T-helper 1 cell (primary cell): ENCODE data around the gene VSTM4.

Source experiments
- DNase-seq, 5 donors: peaks; one replicate each; pipeline ENCODE4 v3.0.0-alpha.2; 2012 to 2020

Gene VSTM4

DNA sequence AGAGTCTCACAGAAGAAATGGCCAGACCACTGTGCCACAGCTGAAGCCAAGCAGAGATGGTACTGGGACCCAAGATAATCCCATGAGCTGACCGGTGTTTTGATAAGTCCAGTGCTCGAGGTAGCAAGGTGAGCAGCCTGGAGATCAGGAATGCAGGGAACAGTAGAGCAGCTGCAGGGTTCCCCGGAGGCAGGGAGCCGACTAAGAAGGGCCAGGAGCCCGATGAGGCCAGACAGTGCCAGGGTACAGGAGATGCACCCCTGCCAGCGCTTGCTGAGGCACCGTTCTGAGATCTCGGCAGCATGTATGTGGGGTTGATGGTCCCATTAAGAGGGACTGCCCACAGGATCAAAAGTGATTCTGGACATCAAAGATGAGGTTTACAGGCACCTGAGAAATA is 47.1 kb downstream of the VSTM4 start:
- no peak for DNase-seq

DNA sequence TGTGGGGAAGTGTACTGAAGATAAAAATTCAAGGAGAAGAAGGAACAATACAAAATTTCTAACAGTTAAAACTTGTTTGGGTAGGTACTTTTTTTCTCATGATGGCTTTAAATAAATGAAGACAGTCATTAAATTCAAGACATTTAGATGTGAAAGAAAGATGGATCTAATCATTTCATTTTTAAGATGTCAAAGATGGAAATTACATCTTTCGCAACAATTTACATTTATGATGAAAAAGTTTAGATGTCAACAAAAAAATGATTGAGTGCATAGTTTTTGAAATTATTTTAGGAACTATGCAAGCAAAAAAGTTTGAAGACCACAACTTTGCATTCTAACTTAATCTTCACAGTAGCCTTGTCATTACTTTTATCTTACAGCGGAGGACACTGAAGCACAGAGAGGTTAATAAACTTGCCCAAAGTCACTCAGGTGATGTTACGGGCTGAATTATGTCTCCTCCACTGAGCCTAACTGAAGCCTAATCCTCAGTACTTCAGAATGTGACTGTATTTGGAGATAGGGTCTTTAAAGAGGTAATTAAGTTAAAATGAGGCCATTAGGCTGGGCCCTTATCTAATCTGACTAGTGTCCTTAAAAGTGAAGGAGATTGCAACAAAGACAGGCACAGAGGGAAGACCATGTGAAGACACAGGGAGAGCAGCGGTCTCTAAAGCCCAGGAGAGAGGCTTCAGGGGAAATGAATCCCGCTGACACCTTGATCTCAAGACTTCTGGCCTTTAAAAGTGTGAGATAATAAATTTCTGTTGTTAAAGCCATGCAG is 48.2 kb downstream of the VSTM4 start:
- DNase-seq: no peak

DNA sequence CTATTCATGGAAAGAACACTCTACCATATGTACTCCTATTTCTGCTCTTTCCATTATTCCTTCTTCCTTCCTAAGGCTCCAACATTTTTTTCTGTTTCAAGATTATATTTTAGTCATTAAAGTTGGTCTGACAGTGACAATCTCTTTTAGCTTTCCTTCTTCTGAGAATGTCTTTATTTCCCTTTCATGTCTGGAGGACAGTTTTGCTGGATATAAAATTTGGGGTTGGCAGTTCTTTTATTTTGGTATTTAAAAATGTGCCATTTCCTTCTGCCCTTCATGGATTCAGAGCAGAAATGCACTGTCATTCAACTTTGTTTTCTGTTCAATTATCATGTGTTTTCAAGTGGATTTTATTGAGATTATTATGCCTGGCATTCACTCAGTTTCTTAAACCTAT is 53.1 kb downstream of the VSTM4 start:
- DNase-seq: no peak

DNA sequence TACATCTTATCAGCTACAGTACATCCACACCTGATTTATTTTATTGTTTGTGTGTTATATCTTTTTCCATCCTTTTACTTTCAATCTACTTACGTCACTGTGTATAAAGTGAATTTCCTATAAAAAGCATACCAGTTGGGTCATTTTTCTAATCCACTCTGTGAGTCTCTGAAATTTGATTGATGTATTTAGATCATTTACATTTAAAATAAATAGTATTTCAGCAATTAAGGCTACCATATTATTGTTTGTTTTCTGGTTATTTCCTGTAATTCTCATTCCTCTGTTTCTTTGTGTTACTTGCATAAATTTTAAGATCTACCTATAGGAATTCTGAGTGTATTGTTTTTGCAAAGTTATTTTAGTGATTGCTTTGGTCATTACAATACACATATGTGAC is 53.7 kb downstream of the VSTM4 start:
- DNase-seq: no peak

DNA sequence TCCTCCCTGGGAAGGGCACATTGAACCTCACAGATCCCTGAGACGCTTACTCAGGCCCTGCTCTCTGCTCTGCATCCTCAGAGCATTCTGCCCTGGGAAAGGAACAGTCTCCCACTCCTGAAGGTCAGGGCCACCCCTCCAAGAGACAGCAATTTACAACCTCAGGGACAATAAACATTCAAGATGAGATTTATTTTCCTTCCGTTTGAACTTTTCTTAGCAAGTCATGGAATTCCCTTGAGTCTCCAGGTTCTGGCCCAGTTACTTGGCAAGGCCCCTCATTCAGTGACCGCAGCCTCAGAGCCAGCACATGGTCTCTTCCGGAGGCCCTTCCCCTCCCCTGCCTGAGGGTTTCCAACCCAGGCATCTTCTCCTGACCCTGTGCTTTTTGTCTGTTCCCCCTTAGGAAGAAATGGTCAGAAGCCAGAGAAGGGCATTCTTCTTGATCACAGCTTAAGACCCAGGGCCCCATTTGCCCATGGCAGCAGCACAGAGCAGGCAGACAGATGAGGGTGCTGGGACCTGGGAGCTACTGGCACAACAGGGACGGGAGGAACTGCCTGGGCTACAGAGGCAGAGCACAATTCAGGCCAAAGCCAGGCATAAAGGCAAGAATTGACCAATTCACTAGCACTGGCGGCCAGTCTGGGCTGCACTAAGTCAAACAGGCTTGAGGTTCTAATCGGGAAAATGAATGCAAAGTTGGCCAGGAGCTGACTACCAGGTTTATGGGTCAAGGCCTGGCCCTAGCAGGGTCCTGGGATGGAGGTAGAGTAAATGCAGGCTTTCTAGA is 56.7 kb downstream of the VSTM4 start:
- no peak for DNase-seq

DNA sequence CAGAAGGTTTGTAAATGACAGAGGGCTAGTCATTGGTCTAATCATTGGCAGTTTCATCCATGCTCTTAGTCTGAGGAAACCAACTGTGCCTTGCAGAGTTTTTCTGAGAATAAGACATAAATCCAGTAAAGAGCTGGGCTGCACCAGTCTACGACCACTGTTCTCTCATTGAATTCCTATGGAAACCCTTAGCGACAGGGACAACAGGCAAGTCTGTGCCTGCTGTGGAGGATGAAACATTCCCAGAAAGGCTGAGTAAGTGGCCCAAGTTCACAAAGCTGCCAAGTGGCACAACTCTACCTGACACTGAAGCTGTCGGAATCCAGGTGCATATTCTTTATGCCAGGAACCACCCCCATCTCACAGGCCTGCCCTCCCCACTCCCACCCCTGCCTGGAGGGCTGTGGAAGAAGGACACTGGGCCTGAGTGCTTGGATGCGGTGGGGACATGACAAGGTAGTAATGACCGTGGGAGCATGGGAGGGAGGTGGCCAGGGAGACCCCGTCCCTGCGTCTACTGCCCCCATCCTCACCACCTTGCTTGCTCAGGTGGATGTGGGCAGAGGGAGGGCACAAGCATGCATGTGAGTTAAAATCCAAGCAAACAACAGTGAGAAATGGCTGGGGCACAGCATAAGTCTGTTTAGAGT is 58.0 kb downstream of the VSTM4 start:
- DNase-seq: no peak

DNA sequence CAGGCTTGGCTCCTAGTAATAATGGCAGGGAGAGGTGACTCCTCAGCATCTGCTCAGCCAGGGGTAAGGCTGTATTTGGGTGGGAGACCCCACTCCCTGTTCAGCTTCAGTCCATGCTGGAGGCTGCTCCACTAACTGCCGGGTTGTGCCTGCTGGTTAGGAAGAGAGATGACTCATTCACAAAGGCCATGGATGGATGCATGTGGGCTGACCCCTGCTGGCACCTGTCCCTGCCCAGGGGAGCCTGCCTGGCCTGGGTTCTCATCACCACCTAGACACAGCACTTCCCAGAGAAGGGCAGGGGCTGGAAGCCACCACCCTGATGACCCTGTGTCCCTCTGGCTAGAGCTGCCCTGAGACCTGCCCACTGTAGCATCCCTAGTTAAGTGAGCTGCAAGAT is 59.0 kb downstream of the VSTM4 start:
- DNase-seq: no peak

DNA sequence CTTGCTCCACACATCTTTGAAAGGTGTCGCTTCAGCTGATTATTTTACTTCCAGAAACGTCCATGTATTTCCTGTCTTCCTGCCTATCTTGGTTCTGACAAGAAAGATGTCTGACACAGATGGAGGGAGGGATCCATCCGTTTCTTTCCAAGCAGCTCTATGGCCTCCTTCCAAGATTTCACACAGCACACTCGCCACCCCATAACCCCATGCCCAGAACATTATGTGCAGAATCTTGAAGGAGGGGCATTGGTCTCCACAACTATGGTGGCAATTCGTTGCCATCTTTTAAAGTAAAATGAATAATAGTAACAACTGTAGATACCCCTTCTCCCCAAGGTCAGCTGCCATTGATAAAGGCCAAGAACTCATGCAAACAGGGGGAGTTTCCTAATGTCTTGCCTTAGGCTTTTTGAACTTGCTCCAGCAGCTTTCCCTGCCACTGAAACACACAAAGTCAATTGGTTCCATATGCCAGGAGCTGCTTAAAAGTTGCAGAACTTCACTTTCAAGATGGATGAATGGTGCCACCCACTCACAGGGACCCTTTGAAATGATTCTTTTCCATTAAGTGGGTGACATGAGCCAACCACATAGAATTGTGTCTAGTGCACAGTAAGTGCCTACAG is 60.0 kb downstream of the VSTM4 start:
- no peak for DNase-seq

DNA sequence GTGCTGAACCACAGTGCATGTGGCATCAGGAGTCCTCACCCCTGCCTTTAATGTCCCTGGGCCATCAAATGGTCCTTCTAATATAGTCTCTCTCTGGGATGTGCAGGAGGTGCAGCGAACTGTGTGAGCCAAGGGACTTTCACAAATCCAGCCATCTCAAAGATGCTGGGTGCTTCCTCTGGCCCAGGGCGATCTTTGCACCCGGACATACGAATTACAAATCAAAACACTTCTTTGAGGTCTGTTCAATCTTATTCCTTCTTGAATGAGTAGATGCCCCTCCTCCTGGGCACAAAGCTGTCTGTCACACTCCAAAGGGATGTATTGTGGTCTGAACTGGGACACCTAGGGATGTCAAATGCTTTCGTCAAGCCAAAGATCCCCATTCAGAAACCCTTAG is 60.6 kb downstream of the VSTM4 start:
- DNase-seq: no peak

DNA sequence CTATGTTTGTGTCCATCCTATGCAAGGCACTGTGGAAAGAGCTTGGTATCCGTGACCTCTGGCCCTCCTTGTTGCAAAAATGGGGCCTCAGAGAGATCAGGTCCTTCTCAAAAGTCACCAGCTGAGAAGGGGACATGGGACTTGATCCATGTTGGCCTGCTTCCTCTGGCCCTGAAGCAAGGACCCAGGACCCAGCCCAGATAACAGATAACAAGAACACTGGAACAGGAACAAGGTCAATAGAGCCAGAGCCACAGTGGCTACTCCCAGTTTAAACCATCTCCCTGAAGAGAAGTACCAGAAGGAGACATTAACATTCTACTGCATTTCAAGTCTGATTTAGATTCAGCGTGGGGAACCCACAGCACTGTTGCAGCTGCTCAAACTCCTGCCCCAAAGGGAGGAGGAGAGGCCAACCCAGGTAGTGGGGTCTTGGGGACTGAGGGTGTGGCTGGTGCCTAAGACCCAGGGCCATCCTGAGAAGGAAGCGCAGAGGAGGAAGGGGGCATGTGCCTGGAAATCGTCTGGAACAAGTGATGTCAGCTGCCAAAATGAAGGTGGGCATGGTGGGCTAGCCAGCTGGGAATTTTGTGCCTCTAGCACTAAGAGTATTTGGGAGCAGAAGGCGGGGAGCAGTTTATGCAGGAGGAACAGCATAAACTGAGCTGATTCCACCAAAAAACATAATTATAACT is 61.2 kb downstream of the VSTM4 start:
- DNase-seq: no peak

DNA sequence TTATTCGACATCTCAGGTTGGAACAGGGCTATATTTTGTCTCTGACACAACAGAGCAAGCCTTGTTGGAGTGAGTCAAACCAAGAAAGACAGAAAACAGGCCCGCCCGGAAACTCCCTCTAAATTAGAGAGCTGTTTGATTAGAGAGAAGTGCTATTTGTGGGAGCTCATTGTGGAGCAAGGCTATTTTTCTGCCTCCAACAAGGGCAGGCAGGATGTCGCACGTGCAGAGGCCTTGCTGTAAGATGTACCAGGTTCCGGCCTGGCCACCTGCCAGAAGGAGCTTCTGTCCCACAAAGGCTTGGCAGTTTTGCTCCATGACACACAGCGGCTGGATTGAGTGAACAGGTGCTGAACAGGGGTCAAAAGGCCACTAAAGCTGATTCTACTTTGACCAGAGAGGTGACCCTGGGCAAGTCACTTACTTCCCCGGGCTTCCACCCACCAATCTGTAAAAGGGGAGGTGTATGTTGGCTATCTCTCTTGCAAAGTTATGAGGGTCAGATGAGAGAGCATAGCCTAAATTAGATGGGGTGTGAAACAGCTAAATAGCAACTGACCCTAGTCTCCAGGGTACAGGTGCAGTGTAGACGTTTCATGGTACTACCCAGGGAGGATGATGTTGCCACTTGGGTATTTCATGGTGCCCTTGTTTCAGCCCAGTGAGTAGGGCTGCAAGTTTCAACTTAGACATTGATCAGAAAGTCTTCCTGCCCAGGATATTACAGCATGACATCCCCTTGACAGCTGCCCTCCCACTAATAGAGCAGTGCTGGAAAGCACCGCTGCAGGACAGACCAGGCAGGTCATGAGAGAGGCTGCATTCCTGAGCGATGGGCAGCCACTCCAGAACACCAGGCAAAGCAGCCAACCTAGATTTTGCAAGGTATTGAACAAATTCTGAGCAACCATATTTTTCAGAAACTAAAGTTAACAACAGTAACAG is 62.0 kb downstream of the VSTM4 start:
- peak in 1 of 5 donors; percentile 46 for DNase-seq

DNA sequence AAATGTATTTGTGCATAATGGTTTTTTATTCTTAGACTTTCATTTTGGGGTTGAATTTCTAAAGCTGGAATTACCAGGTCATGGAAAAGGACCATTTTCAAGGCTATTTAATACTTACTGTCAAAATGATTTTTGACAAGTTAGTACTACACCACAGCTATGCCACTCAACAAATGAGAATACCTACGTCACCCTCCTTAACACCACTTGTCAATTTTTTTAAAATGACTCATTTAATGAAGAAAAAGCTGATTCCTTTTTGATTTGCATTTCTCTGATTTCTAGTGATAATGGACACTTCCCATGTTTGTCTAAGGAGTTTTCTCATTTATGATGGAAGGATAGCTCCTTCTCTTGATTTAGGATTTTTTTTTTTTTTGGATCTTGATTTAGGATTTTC is 63.3 kb downstream of the VSTM4 start:
- no peak for DNase-seq

DNA sequence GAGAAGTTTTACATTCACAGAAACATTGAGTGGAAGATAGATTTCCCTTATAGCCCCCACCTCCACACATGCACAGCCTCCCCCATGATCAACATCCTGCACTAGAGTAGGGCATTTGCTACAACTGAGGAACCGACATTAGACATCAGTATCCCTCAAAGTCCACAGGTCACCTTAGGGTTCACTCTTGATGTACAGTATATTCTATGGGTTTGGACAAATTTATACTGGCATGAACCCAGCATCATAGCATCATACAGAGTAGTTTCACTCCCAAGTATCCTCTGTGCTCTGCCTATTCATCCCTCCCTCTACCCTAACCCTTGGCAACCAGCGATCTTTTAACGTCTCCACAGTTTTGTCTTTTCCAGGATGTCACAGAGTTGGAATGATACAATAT is 64.4 kb downstream of the VSTM4 start:
- no peak for DNase-seq

DNA sequence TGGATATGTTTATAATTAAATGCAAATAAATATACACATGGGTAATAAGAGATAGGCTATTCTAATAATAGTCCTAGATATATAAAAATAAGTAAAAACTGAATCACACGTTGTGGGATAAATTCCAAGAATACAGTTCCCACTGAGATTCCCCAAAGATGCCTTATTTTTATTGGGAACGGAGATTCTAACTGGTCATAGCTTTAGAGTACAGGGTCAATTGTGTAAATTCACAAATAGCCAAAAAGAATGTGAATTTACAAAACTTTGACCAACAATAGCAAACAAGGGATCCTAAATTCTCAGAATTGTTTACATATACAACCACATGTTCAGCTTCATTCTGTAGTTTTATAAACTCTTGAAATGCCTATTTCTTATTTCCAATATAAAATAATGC is 65.0 kb downstream of the VSTM4 start:
- no peak for DNase-seq

DNA sequence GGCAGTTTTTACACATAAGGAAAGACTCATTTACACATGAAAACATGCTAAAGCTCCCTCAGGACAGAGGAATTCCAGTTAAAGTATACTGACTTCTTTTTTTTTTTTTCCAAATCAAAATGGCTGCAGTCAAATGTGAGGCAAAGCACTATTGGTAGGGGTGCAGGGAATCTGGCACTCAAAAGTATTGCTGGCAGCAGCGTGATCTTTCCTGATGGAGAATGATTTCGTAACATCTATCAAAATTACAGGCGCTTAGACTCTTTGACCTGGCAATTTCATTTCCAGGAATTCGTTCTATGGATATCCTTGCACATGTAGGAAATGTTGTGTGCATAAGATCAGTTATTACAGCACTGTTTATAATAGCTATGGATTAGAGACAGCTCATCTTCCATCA is 65.7 kb downstream of the VSTM4 start:
- DNase-seq: no peak

DNA sequence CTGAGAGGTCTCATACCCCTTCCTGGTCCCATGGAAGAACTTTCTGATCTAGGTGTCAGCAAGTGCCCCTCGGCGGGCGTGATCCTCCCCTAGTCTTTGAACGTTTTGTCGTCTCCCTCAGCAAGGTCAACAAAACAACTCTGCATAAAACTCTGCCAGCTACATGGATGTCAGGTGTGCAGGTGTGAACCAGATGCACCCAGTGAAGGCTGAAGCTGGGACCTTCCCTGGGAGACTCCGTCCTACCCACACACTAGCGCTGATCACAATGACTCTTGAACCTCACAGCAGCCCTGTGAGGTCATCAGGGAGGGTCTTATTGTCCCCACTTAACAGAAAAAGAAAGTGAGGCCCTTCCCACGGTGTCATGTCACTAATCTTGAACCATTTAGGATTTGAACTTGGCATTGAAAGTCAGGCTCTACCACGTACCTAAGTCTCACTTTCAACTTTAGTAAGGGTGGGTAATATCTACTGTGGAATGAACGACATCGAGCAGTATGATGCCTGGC is 68.1 kb downstream of the VSTM4 start:
- DNase-seq: no peak

DNA sequence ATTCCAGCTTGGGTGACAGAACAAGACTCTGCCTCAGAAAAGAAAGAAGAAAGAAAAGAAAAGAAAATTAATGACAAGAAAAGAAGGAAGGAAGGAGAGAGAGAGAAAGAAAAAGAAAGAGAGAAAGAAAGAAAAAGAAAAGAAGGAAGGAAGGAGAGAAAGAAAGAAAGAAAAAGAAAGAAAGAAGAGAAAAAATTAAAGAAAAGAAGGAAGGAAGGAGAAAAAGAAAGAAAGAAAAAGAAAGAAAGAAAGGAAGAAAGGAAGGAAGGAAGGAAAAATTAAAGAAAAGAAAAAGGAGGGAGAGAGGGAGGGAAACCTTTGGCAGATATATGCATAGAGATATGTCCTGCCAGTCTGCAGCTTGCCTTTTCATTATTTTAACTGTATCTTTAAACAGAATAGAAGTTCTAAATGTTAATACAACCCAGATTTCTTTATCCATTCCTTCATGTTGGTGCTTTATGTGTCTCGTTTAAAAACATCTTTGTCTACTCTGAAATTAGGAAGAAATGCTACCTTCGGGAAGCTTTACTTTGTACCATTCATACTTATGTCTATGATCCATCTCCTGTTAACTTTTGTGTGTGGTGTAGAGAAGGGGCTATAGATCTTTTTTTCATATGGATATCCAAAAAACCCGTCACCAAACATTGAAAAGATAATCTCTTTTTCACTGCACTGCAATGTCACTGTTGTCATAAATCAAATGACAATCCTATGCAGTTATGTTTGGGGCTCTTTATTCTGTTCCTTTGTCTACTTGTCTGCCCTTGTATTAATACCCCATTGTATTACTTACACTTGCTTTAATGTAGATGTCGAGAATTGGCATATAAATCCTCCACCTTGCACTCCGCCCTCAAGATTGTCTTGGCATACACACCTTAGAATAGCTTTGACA is 70.8 kb downstream of the VSTM4 start:
- DNase-seq: no peak

DNA sequence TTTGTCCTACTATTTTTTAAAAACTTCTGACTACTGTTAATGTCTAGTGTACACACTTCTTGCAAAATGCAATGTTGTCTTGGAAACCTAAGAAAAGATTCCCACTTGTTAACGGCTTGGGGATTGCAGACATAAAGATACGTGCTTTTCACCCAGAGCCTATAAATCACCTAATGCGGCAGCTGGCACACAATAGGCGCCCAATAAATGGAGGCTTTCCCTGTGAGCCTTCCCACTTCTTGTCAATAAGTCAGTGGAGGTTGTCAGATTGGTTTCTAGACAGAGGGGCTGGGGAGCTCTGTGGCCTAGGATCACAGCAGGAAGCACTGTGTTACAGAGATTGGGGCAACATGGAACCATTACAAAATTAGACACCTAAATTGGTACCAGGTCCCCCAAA is 74.7 kb downstream of the VSTM4 start:
- no peak for DNase-seq

DNA sequence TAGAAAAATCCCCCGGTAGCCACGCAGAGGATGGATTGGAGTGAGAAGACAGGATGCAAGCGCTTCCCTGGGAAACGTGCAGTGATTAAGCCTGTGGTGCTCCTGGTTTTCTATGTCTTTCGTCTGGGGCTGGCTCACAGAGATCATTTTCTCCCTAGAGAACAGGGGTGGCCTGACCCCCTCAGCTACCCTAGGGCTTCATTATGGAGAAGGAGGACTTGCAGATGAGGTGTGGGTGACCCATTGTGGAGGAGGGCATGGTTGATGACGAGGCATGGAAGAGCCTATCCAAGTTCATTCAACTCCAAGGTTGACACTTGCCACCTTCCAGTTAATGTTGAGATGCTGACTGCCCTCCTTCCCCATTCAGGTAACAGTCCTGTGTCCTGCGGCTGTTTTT is 75.9 kb downstream of the VSTM4 start:
- DNase-seq: no peak

DNA sequence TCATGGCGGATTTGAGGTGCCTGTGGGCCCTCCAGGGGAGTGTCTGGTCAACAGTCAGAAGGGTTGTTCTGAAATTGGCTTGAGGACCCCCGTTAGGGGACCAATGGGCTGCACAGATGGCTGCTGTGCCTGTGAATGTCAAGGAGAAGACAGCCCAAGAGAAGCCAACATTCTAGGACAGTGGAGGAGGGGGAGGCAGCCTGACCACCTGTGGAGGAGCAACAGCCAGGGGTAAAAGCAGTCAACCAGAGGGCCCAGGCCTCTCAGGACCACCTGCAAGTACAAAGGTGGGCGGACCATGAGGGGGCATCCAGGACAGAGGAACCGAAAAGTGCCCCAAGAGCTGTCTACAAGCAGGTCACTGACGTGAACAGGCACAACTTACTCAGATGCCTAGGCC is 76.6 kb downstream of the VSTM4 start:
- no peak for DNase-seq
